Raji (cell line): Measurements from ENCODE around the gene RNF126.

Experiments
- POLR2A ChIP-seq: IDR thresholded peaks from 2 replicates; pipeline ENCODE4 v1.6.1; 2011; ENCODE audit warnings: low read depth, low read length, control low read depth; ENCODE audit not compliant: insufficient read depth

Gene RNF126

GRCh38 chr19:642767-643727, 20.0 kb downstream of the RNF126 start:
- TF ChIP-seq POLR2A = no peak

- TF ChIP-seq POLR2A = no peak
Observed at GRCh38 chr19:641702-642101, 21.3 kb downstream of the RNF126 start.

DNA sequence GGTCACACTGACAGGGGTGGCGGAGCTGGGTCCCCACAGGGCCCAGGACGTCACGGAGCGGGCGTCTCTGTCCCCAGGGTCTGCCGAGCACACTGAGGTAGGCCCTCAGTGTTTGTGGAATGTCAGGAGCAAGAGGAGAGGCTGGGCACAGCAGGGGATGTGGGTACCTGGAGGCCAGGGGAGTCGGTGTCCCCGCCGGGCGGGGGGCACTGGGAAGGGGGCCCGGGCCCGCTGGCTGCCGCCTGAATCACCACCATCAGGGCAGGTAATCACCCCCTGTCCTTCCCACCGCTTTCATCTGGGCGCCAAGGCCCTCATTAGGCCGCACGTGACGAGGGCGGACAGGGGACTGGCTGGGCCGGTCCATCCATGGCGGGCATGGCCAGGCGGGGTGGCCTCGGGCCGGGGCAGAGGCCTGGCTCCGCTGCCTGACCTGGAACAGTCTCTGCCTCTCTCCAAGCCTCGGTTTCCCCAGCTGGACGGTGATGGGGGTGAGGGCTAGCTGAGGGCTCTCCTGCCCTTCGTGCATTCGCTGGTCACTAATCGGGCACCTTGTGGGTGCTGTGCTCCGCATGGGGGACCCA, 22.3 kb downstream of the RNF126 start:
- no peak for TF ChIP-seq POLR2A

DNA sequence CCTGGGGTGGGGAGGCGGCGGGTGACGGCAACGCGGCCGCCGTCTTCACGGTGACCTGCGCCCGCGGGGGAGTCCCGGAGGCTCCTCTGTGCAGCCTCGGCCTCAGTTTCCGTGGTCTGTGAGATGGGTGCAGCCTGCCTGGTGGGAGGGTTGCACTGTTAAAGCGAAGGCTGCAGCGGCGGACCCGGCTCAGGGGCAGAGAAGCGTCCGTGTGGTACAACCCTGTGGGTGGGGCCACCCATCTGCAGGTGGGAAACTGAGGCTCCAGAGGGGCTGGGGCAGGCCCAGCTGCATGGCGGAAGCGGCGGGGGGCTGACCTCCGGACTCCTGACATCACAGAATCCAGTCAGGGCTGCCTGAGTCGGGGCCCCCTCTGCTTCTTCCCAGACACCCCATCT, 22.9 kb downstream of the RNF126 start:
- no peak for TF ChIP-seq POLR2A

DNA sequence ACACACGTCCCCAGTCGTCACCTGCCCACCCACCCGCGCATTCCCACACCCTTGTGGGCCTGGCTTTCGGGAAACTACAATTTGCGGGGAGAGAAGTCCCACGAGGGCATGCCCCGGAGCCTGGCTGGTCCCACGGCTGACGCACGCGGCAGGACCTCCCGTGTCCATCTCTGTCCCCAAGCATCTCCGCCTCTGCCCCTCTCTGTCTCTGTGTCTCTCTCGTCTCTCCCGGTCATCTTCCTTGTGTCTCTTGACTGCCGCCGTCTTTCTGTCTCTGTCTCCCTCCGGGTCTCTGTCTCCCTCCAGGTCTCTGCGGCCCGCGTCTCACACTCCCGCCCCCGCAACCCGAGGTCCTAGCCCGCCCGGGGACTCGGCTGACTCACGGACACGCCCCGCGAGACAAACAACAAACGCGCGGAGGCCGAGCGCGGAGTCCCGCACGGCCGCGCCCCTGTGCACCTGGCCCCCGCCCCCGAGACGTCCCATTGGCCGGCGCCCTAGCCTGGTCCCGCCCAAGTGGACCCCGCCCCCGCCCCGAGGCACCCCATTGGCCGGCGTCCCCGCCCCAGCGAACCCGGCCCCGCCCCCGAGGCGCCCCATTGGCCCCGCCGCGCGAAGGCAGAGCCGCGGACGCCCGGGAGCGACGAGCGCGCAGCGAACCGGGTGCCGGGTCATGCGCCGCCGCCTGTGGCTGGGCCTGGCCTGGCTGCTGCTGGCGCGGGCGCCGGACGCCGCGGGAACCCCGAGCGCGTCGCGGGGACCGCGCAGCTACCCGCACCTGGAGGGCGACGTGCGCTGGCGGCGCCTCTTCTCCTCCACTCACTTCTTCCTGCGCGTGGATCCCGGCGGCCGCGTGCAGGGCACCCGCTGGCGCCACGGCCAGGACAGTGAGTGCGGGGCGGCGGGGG, 23.5 kb downstream of the RNF126 start, which contains the start of gene FGF22:
FGF22 (plus strand) TSS at position 627 of the 908 bp plus-strand sequence; CDS start at position 674, 47 bp downstream.
- no peak for TF ChIP-seq POLR2A

DNA sequence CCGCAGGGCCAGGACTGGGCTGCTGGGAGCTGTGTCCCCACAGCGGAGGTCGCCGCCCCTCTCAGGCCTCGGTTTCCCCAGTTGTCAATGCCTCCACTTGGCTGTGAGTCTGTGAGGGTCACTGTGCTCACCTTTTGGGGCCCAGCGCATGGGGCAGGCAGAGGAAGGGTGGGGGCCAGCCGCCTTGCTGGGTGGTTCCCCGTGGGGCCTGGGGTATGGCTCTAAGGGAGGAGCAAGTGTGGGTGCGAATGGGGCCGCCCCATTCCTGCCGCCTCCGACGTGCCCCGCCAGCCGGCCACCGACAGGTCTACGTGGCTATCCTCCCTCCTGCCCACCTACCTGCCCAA, 24.1 kb downstream of the RNF126 start:
- TF ChIP-seq POLR2A = no peak

DNA sequence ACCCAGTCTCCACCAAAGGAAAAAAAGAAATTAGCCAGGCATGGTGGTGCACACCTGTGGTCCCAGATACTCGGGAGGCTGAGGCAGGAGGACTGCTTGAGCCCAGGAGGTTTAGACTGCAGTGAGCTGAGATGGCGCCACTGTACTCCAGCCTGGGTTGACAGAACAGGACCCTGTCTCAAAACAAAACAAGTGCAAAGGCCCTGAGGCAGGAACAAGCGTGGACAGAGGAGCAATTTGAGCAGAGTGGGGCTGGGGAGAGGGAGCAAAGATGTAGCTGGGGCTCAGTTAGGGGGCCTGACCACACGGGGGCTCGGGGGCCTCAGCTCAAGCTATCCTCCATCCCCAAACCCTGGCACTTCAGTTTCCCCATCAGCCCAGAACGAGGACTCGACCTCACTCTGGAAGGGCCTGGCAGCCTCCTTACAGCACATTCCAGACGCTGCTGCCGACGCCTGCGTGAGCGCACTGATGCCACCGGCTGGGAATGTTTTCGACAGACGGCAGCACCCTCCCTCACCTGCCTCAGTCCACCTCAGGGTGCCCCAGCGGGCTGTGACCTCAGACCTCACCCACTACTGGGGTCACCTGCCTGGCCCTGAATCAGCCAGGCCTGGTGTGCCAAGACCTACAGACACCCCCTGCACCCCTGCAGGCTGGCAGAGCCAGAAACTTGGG, 27.9 kb downstream of the RNF126 start:
- TF ChIP-seq POLR2A = no peak

- no peak for TF ChIP-seq POLR2A
Observed at GRCh38 chr19:633786-634639, 29.0 kb downstream of the RNF126 start.

- peak; percentile 75 for TF ChIP-seq POLR2A
Observed at GRCh38 chr19:633068-633785, 29.8 kb downstream of the RNF126 start, which contains the start of gene POLRMT. TSS of gene POLRMT (minus strand) at chr19:633537. CDS start at chr19:633512, 25 bp downstream.

DNA sequence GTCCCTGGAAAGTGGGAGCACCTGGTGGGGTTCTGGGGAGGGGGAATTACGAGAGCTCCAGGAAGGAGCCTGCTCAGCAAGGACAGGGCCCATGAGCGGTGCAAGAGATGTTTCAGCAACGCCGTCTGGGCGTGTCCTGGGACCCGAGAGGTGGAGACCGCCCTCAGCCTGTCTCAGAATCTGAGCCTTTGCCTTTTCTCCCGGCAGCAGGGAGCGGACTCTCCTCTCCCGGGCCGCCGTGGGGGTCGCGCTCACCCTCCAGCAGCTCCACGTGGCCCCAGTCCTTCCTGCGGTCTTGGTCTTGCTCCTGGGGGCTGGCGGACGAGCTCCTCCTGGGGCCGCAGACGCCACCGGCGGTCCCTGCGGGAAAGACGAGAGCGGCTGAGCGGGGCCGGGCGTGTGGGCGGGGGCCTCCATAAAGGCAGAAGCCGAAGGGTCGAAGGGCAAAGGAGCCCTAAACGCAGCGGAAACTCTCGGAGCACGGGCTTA, 30.4 kb downstream of the RNF126 start:
- TF ChIP-seq POLR2A = no peak; the same call in 1 of the 2 replicates

- no peak for TF ChIP-seq POLR2A
Observed at GRCh38 chr19:629961-630714, 32.9 kb downstream of the RNF126 start.

- no peak for TF ChIP-seq POLR2A
Observed at GRCh38 chr19:628168-628567, 34.8 kb downstream of the RNF126 start.
